ENCODE data around the gene GMCL2. TPM values are rescaled to one million over a fixed set of nuclear protein-coding genes. Genes with fewer than 3 reads are reported as not detected.

GMCL2 gene
- total and polyA plus RNA-seq, 2 experiments from 2014 or later: not detected

DNA sequence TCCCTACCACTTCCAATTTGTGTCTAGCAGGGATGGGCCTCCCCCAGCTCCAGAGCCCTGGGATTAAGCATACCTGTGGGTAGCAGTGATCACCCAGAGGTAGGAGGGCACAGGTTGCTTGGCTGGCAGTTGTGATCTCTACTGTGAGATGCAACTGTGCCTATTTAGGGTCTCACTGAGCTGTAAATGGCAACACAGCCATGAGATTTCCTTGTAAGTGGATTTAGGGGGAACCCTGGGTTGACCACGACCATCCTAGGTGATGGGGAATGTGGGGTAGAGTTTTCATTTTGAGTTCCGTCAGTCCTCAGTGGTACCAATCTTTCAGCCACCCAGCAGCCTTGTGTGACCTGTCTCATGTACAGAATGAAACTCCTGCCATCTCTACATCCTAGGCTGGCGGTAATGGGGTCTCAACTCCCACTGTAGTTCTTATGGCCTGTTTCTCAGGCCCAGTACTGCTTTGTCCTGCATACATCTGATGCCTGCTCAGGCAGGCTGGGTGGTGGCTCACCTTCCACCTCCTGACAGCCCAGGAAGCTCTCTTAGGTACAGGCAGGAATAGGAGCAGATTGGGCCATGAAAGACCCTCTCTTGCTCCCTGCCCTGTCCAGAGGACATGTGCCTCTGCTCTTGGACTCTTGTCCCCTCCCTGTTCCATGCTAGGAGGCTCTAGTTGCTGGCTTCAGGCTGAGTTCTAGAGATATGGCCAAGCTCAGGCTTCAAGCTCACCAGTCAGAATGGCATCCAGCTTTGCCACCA, 25.3 kb upstream of the GMCL2 start:
- Histone ChIP-seq H3K9me3 (ENCODE audit: low read depth) (no peaks in the 10 kb centered on the region), H3K79me2 (peaks cover 17% of the 10 kb centered on the region), H3K27me3 (no peaks in the 10 kb centered on the region), H3K4me3 (no peak overlapping the region), H3K9me2 (replicated peaks; ENCODE audit: insufficient read depth) (no peaks in the 10 kb centered on the region), H3K36me3 (replicated peaks; ENCODE audit: insufficient read depth, low read depth) (no peaks in the 10 kb centered on the region), H4K20me1 (ENCODE audit: insufficient read depth, poor library complexity, severe bottlenecking) (peaks cover 39% of the 10 kb centered on the region), H3K4me1 (ENCODE audit: insufficient read depth) (peaks cover 25% of the 10 kb centered on the region), H3K4me2 (no peak overlapping the region), H2AFZ (no peak overlapping the region), H3K27ac (peak overlapping the region; percentile 63)
- TF ChIP-seq EZH2phosphoT487 (IDR thresholded peaks at IDR 0.05; ENCODE audit: low read depth, severe bottlenecking, unreplicated experiment): no peak
- TF ChIP-seq, protein P1, sequence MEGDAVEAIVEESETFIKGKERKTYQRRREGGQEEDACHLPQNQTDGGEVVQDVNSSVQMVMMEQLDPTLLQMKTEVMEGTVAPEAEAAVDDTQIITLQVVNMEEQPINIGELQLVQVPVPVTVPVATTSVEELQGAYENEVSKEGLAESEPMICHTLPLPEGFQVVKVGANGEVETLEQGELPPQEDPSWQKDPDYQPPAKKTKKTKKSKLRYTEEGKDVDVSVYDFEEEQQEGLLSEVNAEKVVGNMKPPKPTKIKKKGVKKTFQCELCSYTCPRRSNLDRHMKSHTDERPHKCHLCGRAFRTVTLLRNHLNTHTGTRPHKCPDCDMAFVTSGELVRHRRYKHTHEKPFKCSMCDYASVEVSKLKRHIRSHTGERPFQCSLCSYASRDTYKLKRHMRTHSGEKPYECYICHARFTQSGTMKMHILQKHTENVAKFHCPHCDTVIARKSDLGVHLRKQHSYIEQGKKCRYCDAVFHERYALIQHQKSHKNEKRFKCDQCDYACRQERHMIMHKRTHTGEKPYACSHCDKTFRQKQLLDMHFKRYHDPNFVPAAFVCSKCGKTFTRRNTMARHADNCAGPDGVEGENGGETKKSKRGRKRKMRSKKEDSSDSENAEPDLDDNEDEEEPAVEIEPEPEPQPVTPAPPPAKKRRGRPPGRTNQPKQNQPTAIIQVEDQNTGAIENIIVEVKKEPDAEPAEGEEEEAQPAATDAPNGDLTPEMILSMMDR (IDR thresholded peaks at IDR 0.05; ENCODE audit: poor library complexity): no peak
- TF ChIP-seq EZH2 (IDR thresholded peaks at IDR 0.05; ENCODE audit: borderline replicate concordance): no peak
- DNase-seq (ENCODE audit: low spot score): no peak
- WGBS (ENCODE audit: low lambda C conversion rate, missing lambda C conversion rate): 93% methylated on average over 3 of the region's 3 CpGs

DNA sequence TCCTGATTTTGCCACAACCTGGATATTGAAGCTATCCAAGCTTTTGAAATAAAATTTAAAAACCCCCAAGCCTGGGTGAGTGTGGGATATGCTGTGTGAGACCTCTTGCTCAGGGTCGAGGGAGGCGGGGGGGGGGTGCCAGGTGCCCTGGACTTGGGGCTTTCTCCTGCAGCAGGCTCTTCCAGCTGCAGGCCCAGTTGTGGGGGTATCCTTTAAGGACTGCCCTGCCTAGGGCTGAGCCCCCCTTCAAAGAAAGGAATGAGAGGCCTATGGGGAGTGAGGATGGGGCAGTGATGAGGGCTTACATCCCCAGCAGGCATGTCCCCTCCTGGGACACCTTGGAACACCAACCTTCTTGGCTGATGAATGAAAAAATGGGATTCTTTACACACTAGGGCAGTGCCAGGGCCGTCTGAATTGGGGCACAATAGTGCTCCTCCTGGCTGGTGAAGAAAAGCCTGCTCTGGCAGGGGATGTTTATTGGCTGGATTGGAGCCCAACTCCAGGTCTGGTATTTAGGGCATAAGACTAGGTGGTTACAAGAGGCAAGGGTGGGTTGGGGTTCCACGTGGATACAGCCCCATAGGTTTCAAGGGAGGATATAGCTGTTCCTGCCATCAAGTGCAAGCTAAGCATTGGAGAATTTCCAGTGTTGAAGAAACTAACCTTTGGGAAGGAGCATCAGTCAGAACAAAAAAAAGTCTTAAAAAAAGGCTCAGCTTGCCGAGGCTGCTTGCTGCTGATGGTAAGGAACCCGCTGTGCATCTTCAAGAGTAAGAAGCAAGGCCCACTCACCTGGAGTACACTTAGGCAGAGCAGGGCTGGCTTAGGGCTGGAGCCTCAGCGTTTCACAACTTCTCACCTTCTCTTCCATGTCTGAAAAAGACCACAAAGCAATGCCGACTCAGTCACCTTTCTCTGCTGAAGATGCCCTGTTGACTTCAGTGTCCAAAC, 24.2 kb upstream of the GMCL2 start:
- no peaks in the 10 kb centered on the region for H3K36me3 ChIP-seq (replicated peaks; ENCODE audit: insufficient read depth, low read depth)
- no peaks in the 10 kb centered on the region for H3K9me3 ChIP-seq (ENCODE audit: low read depth)

DNA sequence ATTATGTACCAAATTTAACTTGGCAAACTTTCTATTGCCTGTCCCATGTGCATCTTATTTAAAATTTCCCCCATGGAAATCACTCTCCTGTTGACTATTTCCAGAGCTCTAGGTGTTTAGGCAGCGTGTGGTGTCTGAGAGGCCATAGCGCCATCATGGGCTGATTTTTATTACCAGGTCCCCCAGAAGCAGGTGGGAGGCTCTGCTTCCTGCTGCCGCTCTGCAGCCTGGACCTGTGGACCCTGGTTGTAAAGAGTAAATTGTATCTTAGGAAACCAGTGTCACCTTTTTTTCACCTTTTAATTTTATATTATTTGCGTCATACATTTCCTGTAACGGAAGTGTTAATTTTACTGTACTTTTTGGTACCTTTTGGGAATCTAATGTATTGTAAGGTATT, 23.5 kb upstream of the GMCL2 start:
- Histone ChIP-seq H3K27ac (no peak overlapping the region), H3K4me3 (no peak overlapping the region), H3K9me3 (ENCODE audit: low read depth) (no peaks in the 10 kb centered on the region), H3K36me3 (replicated peaks; ENCODE audit: insufficient read depth, low read depth) (no peaks in the 10 kb centered on the region), H3K4me1 (ENCODE audit: insufficient read depth) (peaks cover 43% of the 10 kb centered on the region), H3K9me2 (replicated peaks; ENCODE audit: insufficient read depth) (no peaks in the 10 kb centered on the region), H2AFZ (no peak overlapping the region), H4K20me1 (ENCODE audit: insufficient read depth, poor library complexity, severe bottlenecking) (peaks cover 48% of the 10 kb centered on the region), H3K4me2 (no peak overlapping the region), H3K79me2 (peaks cover 35% of the 10 kb centered on the region), H3K27me3 (no peaks in the 10 kb centered on the region)
- no peak for TF ChIP-seq EZH2phosphoT487 (IDR thresholded peaks at IDR 0.05; ENCODE audit: low read depth, severe bottlenecking, unreplicated experiment)
- TF ChIP-seq, protein P1 (IDR thresholded peaks at IDR 0.05; ENCODE audit: poor library complexity): no peak
- TF ChIP-seq EZH2 (IDR thresholded peaks at IDR 0.05; ENCODE audit: borderline replicate concordance): no peak
- DNase-seq (ENCODE audit: low spot score): no peak
- 91% methylated on average over 5 of the region's 5 CpGs for WGBS (ENCODE audit: low lambda C conversion rate, missing lambda C conversion rate)

More for the DNA sequence above, 24.2 kb upstream of the GMCL2 start:
- no peak overlapping the region for H3K4me2 ChIP-seq
- H2AFZ ChIP-seq: no peak overlapping the region
- peaks cover 36% of the 10 kb centered on the region for H3K4me1 ChIP-seq (ENCODE audit: insufficient read depth)
- H3K27ac ChIP-seq: no peak overlapping the region
- H3K27me3 ChIP-seq: no peaks in the 10 kb centered on the region
- no peak for DNase-seq (ENCODE audit: low spot score)
- H4K20me1 ChIP-seq (ENCODE audit: insufficient read depth, poor library complexity, severe bottlenecking): peaks cover 47% of the 10 kb centered on the region
- WGBS (ENCODE audit: low lambda C conversion rate, missing lambda C conversion rate): 86% methylated on average over 7 of the region's 8 CpGs
- H3K9me2 ChIP-seq (replicated peaks; ENCODE audit: insufficient read depth): no peaks in the 10 kb centered on the region
- peaks cover 28% of the 10 kb centered on the region for H3K79me2 ChIP-seq
- TF ChIP-seq EZH2phosphoT487 (IDR thresholded peaks at IDR 0.05; ENCODE audit: low read depth, severe bottlenecking, unreplicated experiment): no peak
- no peak for TF ChIP-seq EZH2 (IDR thresholded peaks at IDR 0.05; ENCODE audit: borderline replicate concordance)
- TF ChIP-seq, protein P1 (IDR thresholded peaks at IDR 0.05; ENCODE audit: poor library complexity): no peak
- no peak overlapping the region for H3K4me3 ChIP-seq
